Panc1 (cell line): Measurements from ENCODE around the gene GRID1. TPM values are rescaled to one million over a fixed set of nuclear protein-coding genes. Genes with fewer than 3 reads are reported as not detected.

Experiments used
- ATAC-seq: fragments of 200-7000 bp; cut with Tn5 transposase; 2 replicates; pipeline ENCODE4 v1.9.1; 2020; ENCODE audit warnings: mild to moderate bottlenecking, moderate library complexity
- BruUV-seq: library from RNA; stranded (reverse); fragments of 400-500 nt; replicated peaks from 2 replicates; lab custom pipeline; 2021; lab: Mats Ljungman, UMichigan
- CTCF ChIA-PET: fragments of 300-600 bp; sonication (Branson Sonifier 250); formaldehyde crosslinking; loops from one replicate; lab custom pipeline; 2022; ENCODE audit warnings: antibody characterized with exemption; lab: Charles Lee
- POLR2A ChIA-PET: fragments of 300-600 bp; sonication (Branson Sonifier 250); formaldehyde crosslinking; loops from one replicate; lab custom pipeline; 2022; ENCODE audit warnings: antibody characterized with exemption; lab: Charles Lee
- DNase-seq: peaks from one replicate; pipeline ENCODE4 v3.0.0-alpha.2; 2010; ENCODE audit warnings: low read depth, low spot score
- H3K27ac ChIP-seq: 2 replicates; pipeline ENCODE4 v1.5.1; 2011; ENCODE audit warnings: mild to moderate bottlenecking, low read length, inconsistent platforms
- H3K27me3 ChIP-seq: fragments of 200-500 bp; sonication (Bioruptor generic); 2 replicates; pipeline ENCODE4 v1.6.0; 2014; ENCODE audit warnings: low read length, inconsistent platforms; ENCODE audit not compliant: control insufficient read depth, insufficient read depth
- H3K36me3 ChIP-seq: fragments of 200-500 bp; sonication (Bioruptor generic); 2 replicates; pipeline ENCODE4 v1.5.1; 2014; ENCODE audit warnings: inconsistent platforms, mild to moderate bottlenecking, low read length, moderate library complexity; ENCODE audit not compliant: control insufficient read depth, insufficient read depth
- H3K4me1 ChIP-seq: 2 replicates; pipeline ENCODE4 v1.5.1; 2011; ENCODE audit warnings: inconsistent platforms, mild to moderate bottlenecking, low read length, moderate library complexity; ENCODE audit not compliant: control insufficient read depth, insufficient read depth
- H3K4me3 ChIP-seq, 2 experiments: 2 replicates each; pipeline ENCODE4 v1.5.1; 2011 to 2012; ENCODE audit warnings: low read depth in 2 of 2, low read length in 2 of 2, mild to moderate bottlenecking in 2 of 2, inconsistent platforms in 1 of 2, moderate library complexity in 1 of 2
- H3K9me3 ChIP-seq: fragments of 200-500 bp; sonication (Bioruptor generic); 2 replicates; pipeline ENCODE4 v1.5.1; 2014; ENCODE audit warnings: low read depth, mild to moderate bottlenecking, inconsistent platforms, low read length, moderate library complexity; ENCODE audit not compliant: control insufficient read depth, insufficient read depth
- POLR2AphosphoS5 ChIP-seq: IDR thresholded peaks from 2 replicates; pipeline ENCODE4 v1.6.1; 2012; ENCODE audit warnings: mild to moderate bottlenecking, low read depth, low read length, moderate library complexity
- SIN3A ChIP-seq: IDR thresholded peaks from 2 replicates; pipeline ENCODE4 v1.6.1; 2012; ENCODE audit warnings: low read depth, mild to moderate bottlenecking, low read length, moderate library complexity, borderline replicate concordance; ENCODE audit not compliant: insufficient read depth
- TCF7L2 ChIP-seq: IDR thresholded peaks from 2 replicates; pipeline ENCODE4 v1.6.1; 2011; ENCODE audit warnings: mild to moderate bottlenecking, low read depth, low read length, inconsistent platforms
- in situ Hi-C: cut with HindIII; loops from 2 replicates; pipeline ENCODE4 v1.10.0; 2016; ENCODE audit warnings: low sequenced_read_pairs, low pct_unique_long_range_greater_than_20kb
- intact Hi-C: fragments of 100-400 bp; cut with micrococcal nuclease; formaldehyde crosslinking; loops from one replicate; pipeline ENCODE4 v1.10.0; 2022; ENCODE audit not compliant: unreplicated experiment
- total RNA-seq: library from RNA; stranded (reverse); gene quantifications from one replicate; pipeline ENCODE4 v1.2.1, GENCODE V29; 2021; ENCODE audit not compliant: unreplicated experiment
- TF ChIP-seq, protein P1 (sequence below): fragments of 450-650 bp; IDR thresholded peaks from 2 replicates; pipeline ENCODE4 v1.5.1; 2017; ENCODE audit warnings: mild to moderate bottlenecking
- TF ChIP-seq, protein P2 (sequence below), 2 experiments: IDR thresholded peaks; 2 replicates each; pipeline ENCODE4 v1.6.1; 2011 to 2012; ENCODE audit warnings: low read depth in 2 of 2, control low read depth in 1 of 2, low read length in 1 of 2, mild to moderate bottlenecking in 1 of 2, moderate library complexity in 1 of 2; ENCODE audit not compliant: insufficient read depth in 1 of 2

The GRID1 gene
- total RNA-seq, 1 experiment from 2014 or later = 2.3 TPM

DNA sequence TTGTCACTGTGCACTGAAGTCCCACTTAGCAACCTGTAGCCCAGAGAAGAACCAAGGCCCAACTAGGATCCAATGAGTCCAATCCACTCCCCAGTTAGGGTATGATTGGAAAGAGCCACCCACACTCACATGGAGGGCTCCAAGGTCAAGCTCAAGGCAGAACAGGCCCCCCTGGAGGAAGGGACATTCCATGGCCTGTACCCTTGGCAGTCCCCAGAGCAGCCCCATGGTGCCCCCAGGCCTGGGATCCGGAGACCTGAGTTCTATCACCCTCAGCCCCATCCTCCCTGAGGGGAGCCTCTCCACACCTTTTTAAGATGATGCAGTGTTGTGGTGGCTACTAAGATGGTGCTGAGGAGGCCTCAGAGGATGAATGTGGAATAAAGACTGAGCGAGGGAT is 231.4 kb downstream of the GRID1 start:
- no peak overlapping the region for H3K27ac ChIP-seq
- no peaks in the 10 kb centered on the region for H3K4me1 ChIP-seq
- no peak overlapping the region for H3K4me3 ChIP-seq
- DNase-seq (no peak), ATAC-seq (no peak)
- no TSS peak for BruUV-seq
- H3K36me3 ChIP-seq = no peaks in the 10 kb centered on the region
- ChIA-PET POLR2A (no interaction called here), CTCF (no interaction called here)
- no peaks in the 10 kb centered on the region for H3K27me3 ChIP-seq
- in situ Hi-C loops = no loop called here
- TF ChIP-seq, protein P1, sequence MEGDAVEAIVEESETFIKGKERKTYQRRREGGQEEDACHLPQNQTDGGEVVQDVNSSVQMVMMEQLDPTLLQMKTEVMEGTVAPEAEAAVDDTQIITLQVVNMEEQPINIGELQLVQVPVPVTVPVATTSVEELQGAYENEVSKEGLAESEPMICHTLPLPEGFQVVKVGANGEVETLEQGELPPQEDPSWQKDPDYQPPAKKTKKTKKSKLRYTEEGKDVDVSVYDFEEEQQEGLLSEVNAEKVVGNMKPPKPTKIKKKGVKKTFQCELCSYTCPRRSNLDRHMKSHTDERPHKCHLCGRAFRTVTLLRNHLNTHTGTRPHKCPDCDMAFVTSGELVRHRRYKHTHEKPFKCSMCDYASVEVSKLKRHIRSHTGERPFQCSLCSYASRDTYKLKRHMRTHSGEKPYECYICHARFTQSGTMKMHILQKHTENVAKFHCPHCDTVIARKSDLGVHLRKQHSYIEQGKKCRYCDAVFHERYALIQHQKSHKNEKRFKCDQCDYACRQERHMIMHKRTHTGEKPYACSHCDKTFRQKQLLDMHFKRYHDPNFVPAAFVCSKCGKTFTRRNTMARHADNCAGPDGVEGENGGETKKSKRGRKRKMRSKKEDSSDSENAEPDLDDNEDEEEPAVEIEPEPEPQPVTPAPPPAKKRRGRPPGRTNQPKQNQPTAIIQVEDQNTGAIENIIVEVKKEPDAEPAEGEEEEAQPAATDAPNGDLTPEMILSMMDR = no peak
- TF ChIP-seq, protein P2, sequence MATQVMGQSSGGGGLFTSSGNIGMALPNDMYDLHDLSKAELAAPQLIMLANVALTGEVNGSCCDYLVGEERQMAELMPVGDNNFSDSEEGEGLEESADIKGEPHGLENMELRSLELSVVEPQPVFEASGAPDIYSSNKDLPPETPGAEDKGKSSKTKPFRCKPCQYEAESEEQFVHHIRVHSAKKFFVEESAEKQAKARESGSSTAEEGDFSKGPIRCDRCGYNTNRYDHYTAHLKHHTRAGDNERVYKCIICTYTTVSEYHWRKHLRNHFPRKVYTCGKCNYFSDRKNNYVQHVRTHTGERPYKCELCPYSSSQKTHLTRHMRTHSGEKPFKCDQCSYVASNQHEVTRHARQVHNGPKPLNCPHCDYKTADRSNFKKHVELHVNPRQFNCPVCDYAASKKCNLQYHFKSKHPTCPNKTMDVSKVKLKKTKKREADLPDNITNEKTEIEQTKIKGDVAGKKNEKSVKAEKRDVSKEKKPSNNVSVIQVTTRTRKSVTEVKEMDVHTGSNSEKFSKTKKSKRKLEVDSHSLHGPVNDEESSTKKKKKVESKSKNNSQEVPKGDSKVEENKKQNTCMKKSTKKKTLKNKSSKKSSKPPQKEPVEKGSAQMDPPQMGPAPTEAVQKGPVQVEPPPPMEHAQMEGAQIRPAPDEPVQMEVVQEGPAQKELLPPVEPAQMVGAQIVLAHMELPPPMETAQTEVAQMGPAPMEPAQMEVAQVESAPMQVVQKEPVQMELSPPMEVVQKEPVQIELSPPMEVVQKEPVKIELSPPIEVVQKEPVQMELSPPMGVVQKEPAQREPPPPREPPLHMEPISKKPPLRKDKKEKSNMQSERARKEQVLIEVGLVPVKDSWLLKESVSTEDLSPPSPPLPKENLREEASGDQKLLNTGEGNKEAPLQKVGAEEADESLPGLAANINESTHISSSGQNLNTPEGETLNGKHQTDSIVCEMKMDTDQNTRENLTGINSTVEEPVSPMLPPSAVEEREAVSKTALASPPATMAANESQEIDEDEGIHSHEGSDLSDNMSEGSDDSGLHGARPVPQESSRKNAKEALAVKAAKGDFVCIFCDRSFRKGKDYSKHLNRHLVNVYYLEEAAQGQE (IDR thresholded peaks at IDR 0.05; ENCODE audit: insufficient read depth in 1 of 2, low read depth in 2 of 2, low read length in 1 of 2) = no peak
- no peaks in the 10 kb centered on the region for H3K9me3 ChIP-seq
- intact Hi-C loops = no loop called here

DNA sequence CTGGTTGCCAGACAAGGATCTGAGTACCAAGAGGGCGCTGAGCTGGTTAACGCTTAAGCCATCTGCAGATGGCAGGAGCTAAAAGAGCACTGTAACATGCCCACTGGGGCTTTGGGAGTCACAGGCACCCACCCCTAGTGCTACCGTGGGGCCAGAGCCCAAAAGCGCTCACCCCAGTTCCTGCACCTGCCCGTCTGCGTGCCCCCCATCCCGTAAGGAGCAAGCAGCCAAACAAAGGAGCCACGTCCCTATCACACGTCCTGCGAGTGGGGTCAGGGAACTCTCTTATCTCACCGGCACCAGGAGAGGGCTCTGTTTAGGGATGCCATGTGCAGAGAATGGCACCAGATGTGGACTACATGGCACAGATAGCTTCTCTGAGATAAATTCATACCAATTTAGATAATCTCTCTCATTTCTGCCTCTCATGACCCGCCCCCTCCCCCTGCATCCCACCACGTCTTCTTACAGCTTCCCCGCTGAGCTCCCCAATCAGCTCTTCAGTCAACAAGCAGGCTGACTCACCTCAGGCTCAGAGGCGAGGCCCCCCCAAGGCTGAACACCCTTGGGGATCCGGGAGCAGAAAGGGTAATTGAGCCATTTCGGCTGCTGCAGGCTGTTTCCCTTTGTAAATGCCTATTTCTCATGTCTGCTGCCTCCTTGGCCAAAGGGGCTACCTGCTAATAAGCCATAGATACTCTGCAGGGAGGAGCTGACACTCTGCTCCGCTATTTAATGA is 235.7 kb downstream of the GRID1 start:
- no peak for TF ChIP-seq TCF7L2
- TF ChIP-seq POLR2AphosphoS5 = no peak
- TF ChIP-seq, protein P1 = no peak
- TF ChIP-seq SIN3A = no peak
- TF ChIP-seq, protein P2 (IDR thresholded peaks at IDR 0.05; ENCODE audit: insufficient read depth in 1 of 2, low read depth in 2 of 2, low read length in 1 of 2) = no peak
- in situ Hi-C loops = no loop called here
- H3K4me1 ChIP-seq = no peaks in the 10 kb centered on the region
- no peaks in the 10 kb centered on the region for H3K36me3 ChIP-seq
- POLR2A ChIA-PET = no interaction called here
- H3K27ac ChIP-seq = no peak overlapping the region
- CTCF ChIA-PET = interaction anchor here (0.7 kb wide), 1 partner anchor 660 kb away, joined by 4 read pairs; no protein-coding TSS in a partner anchor
- no peak overlapping the region for H3K4me3 ChIP-seq
- BruUV-seq = no TSS peak
- no peaks in the 10 kb centered on the region for H3K9me3 ChIP-seq
- intact Hi-C loops = no loop called here
- no peaks in the 10 kb centered on the region for H3K27me3 ChIP-seq
- no peak for ATAC-seq
- DNase-seq = no peak
